ENCODE results near the gene ECM1.
A peak's percentile ranks its signal among the peaks of the same experiment; 100 is the strongest.

The ECM1 gene

GRCh38 chr1:150545486-150546032 lies 37.6 kb downstream of the ECM1 start:
- no peak for DNase-seq (ENCODE audit: low spot score)

- no peak for DNase-seq (ENCODE audit: low spot score)
Measured at GRCh38 chr1:150546294-150546937, 38.5 kb downstream of the ECM1 start.

DNA sequence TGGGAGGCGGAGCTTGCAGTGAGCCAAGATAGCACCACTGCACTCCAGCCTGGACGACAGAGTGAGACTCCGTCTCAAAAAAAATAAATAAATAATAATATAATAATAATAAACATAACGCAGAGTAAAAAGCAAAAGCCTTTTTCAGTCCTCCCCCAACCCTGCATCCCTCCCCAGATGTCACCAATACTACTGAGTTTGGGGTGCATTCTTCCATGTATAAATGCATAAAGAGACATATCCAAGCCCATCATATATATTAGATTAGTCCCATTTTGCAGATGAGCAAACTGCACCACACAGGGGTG lies 40.4 kb downstream of the ECM1 start:
- no peak for DNase-seq (ENCODE audit: low spot score)

DNA sequence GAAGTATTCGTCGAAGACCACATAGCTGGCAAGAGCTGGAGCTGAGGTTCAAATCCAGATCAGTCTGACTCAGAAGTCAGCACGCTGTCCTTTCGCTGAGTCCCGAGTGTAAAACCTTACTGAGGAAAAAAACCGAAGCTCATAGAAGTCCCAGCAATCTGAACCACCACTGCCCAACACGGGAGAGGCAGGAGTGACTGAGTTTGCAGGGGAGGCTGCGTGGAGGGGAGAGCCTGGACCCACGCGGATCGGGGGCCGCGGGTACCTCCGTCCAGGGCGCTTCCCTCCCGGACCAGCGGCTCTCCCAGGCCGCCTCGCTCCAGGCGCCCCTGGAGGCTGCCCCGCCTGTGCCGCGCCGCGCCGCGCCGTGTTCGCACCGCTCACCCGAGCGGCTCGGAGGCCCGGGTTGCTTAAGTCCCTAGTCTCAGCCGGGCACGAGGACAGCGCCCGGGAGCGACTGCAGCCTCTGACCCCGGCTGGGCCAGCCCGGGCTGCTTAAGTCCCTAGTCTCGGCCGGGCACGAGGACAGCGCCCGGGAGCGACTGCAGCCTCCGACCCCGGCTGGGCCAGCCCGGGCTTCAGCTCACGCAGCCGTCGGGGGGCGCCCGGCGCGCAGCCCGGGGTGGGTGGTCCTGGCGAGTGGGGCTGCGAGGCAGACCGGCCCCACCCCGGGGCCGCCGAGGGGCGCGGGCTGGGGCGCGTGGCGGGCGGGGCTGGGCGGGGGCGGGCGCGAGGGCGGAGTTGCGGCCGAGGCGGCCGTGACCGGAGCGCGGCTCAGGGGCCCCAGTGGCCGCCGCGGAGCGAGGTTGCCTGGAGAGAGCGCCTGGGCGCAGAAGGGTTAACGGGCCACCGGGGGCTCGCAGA lies 41.0 kb downstream of the ECM1 start, which contains the start of gene ADAMTSL4:
ADAMTSL4 (plus strand) TSS at position 777 of the 864 bp plus-strand sequence. CDS start 2,881 bp downstream, outside the sequence.
- peak; percentile 72 for DNase-seq (ENCODE audit: low spot score)

DNA sequence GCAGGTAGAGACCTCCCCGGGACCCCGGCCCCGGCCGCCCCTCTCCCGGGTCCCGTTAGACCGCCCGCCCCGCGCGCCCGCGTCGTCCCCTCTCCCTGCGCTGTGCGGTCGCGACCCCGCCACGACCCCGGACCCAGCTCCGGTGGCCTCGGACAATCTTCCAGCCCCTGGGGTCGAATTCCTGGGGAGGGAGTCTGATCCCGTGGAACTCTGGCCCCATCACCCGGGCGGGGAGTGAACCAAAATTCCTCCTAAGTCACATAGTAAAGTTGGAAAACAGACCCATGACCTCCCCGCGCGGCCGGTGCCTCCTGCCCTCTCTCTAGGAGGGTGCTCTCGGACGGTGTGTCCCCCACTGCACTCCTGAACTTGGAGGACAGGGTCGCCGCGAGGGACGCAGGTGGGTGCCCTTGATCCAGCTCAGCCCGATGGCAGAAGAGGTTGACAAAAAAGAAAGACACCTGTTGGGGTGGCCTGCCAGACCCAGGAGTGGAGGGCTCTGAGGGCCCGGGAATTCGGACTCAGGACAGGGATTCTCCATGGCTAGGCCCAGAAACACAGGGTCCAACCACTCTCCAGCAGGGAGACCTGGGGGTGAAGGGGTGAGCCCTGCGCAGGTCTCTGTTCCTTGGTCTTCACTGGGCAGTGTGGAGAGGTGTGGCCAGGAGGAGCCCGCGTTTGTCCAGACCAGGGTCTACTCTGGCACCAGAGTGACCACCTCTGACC lies 41.8 kb downstream of the ECM1 start:
- DNase-seq (ENCODE audit: low spot score) = no peak

GRCh38 chr1:150550222-150551050 lies 42.5 kb downstream of the ECM1 start:
- DNase-seq (ENCODE audit: low spot score) = no peak

DNA sequence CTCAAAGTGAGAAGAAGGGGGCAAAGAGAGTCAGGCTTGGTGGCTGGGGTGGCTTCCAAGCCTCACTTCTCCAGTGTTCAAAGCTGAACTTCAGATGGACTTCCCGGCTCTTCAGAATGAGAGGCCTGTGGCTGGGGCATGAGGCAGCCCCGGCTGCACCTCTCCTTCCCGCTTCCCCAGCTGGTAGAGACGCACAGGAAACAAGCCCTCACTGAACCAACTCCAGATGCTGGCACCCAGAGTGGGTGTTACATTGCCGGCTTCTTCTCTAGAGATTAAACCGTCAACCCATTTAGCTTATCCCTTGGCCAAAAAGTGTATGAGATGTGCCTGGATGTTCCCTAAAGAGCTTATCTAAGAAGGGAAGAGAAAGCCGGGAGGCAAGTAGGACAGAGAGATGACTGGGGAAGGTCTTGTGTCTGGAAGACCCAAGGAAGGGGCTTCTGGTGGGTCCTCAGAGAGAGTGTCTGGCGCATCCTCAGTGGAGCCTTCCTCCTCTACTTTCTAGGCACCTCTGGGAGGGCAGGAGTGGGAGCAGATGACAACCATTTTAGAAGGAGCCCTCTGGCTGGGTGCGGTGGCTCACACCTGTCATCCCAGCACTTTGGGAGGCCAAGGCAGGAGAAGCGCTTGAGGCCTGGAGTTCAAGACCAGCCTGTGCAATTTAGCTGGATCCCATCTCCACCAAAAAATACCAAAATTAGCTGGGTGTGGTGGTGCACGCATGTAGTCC lies 43.3 kb downstream of the ECM1 start:
- no peak for DNase-seq (ENCODE audit: low spot score)

DNA sequence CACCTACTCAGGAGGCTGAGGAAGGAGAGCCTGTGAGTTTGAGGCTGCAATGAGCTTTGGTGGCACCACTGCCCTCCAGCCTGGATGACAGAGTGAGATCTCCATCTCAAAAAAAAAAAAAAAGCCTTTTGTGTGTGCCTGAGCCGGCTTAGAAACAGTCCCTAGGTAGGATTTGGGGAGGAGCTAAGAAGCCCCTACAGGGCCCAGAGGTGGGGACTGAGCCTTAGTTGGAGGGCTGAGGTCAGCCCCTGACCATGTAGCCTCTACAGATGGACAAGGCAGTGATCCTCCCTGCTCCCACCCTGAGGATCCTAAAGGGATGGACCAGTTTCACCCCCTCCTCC lies 43.8 kb downstream of the ECM1 start:
- no peak for DNase-seq (ENCODE audit: low spot score)

DNA sequence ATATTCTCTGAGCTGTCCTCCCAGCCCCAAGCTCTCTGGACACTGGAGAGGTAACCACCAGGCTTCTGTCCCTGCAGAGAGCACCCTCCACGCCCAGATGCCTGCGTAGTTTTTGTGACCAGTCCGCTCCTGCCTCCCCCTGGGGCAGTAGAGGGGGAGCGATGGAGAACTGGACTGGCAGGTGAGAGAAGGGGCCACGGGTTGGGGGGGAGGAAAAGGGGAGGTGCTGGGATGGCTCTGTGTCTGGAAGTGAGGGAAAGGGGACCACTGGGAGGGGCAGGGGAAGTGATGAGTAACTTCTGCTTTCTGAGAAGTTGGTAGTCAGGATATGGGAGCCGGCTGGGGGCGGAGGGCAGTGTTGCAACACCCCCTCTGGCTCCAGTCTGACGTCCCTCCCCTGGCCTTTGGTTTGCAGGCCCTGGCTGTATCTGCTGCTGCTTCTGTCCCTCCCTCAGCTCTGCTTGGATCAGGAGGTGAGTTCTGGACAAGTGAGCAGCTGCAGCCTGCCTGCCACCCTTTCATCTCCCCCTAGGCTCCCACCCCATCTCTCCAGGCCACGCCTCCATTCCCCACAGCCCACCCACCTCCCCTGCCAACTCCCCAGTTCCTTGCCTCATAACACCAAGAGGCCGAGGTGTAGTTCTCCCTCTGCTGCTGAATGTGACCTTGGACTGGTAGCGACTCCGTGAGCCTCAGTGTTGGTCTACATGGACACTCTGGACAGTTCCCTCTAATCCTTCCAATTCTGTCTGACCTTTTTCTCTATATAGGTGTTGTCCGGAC lies 44.4 kb downstream of the ECM1 start:
- DNase-seq (ENCODE audit: low spot score) = no peak

GRCh38 chr1:150552911-150553289 lies 45.0 kb downstream of the ECM1 start:
- no peak for DNase-seq (ENCODE audit: low spot score)

- DNase-seq (ENCODE audit: low spot score) = no peak
Measured at GRCh38 chr1:150553392-150554085, 45.6 kb downstream of the ECM1 start.

- DNase-seq (ENCODE audit: low spot score) = no peak
Measured at GRCh38 chr1:150554086-150554452, 46.2 kb downstream of the ECM1 start.

DNA sequence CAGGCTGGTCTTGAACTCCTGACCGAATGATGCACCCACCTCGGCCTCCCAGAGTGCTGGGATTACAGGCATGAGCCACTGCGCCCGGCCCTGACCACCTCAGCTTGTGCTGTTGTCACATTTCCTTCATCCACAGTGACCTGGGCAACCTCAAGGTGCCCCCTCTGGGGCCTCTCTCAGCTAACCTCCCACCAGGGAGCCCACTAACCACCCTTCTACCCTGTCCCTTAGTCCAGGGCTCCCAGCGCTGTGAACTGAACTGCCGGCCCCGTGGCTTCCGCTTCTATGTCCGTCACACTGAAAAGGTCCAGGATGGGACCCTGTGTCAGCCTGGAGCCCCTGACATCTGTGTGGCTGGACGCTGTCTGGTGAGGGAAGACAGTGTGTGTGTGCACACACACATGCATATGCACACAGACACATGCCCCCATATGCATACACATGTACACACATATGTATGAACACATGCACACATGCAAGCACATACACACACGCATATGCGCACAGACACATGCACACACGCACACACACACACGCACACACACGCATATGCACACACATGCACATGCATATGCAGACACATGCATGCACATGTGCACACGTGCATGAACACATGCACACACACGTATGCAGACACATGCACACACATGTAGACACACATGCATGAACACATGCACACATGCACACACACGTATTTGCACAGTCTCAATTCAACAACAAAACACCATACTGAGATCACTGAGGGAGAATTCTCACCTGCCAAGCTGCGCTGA lies 47.5 kb downstream of the ECM1 start:
- no peak for DNase-seq (ENCODE audit: low spot score)

- no peak for DNase-seq (ENCODE audit: low spot score)
Measured at GRCh38 chr1:150555971-150556865, 48.3 kb downstream of the ECM1 start.

DNA sequence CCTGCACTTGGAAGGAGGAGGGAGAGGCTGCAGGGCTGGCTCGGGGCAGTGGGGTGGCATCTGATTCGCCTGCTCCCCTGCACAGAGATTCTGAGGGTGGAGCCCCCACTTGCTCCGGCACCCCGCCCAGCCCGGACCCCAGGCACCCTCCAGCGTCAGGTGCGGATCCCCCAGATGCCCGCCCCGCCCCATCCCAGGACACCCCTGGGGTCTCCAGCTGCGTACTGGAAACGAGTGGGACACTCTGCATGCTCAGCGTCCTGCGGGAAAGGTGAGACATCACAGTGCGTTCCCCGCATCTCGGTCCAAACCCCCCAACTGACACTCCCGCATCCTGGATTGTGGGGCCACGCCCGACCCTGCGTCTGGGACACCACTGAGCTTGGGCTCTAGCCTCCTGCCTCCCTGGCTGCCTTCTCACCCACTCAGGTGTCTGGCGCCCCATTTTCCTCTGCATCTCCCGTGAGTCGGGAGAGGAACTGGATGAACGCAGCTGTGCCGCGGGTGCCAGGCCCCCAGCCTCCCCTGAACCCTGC lies 49.2 kb downstream of the ECM1 start:
- DNase-seq (ENCODE audit: low spot score) = no peak

DNA sequence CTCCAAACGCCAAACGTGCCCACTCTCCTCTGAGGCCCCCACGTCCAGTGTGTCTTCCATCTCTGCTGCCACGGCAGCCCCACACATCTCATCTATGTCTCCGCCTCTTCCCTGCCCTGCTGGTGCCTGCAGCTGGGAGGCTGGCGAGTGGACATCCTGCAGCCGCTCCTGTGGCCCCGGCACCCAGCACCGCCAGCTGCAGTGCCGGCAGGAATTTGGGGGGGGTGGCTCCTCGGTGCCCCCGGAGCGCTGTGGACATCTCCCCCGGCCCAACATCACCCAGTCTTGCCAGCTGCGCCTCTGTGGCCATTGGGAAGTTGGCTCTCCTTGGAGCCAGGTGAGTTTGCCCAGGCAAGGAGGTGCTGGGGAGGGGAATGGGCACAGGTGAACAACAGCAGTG lies 49.9 kb downstream of the ECM1 start:
- DNase-seq (ENCODE audit: low spot score) = no peak

DNA sequence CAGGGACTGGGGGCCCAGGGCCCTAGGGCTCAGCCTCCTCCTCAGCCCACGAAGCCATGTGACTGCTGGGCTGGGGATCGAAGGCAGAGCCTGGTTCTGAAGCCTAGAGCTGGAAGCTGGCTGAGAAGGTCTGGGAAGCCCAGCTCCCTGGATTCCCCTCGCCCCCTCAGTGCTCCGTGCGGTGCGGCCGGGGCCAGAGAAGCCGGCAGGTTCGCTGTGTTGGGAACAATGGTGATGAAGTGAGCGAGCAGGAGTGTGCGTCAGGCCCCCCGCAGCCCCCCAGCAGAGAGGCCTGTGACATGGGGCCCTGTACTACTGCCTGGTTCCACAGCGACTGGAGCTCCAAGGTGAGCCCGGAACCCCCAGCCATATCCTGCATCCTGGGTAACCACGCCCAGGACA lies 50.4 kb downstream of the ECM1 start:
- DNase-seq (ENCODE audit: low spot score) = no peak
